Measurements from ENCODE around the gene ADAM19.

DNA sequence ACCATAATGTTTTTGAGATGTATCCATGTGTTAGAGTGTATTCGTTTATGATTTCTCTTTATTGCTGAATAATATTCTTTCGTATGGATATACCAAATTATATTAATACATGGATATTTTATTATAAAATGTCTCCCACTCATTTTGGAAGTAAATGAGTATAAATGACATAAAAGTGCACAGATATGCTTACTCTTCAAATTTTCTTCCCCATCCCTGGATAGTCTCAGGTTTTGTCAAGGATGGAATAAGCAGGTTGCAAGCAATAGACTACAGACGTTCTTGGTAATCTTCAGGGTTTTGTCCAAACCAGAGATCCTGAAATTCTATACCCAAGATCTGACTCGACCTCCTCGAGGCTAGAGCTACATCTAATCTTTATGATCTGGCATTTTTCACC, 64.9 kb downstream of the ADAM19 start:
- no peak for TF ChIP-seq CTCF (conservative IDR thresholded peaks at IDR 0.05 in 1 of 2, IDR thresholded peaks at IDR 0.05 in 1 of 2; ENCODE audit: low read depth in 1 of 2, low read length in 2 of 2)
- no peak for TF ChIP-seq EZH2 (IDR thresholded peaks at IDR 0.05; ENCODE audit: low read length, missing control alignments)
